ENCODE results near the gene C16orf78. TPM values are rescaled to one million over a fixed set of nuclear protein-coding genes. Genes with fewer than 3 reads are reported as not detected.

The C16orf78 gene
- total and polyA plus RNA-seq, 4 donors, result not detected

GRCh38 chr16:49440156-49441065 is 66.8 kb downstream of the C16orf78 start:
- intact Hi-C loops (cut with DNase I), result no loop called here
- Histone ChIP-seq H3K9me3 (ENCODE audit: control insufficient read depth, low read length) (no peaks in the 10 kb centered on the region), H3K27me3 (ENCODE audit: control insufficient read depth in 1 of 2, insufficient read depth in 2 of 2, low read length in 1 of 2) (no peaks in the 10 kb centered on the region), H3K27ac (ENCODE audit: low read depth in 1 of 2, low read length in 2 of 2) (no peak overlapping the region), H3K4me1 (ENCODE audit: control insufficient read depth in 1 of 2, insufficient read depth in 2 of 2, low read length in 2 of 2) (no peaks in the 10 kb centered on the region), H3K4me3 (ENCODE audit: low read length in 2 of 2) (no peak overlapping the region), H3K36me3 (ENCODE audit: control insufficient read depth in 1 of 2, insufficient read depth in 2 of 2, low read length in 1 of 2) (no peaks in the 10 kb centered on the region)
- 82 to 83% methylated on average over 20 of the region's 20 CpGs for WGBS, 2 donors
- no peak for ATAC-seq (ENCODE audit: low FRiP score)
- peak in 1 of 2 donors; percentile 59 for DNase-seq

DNA sequence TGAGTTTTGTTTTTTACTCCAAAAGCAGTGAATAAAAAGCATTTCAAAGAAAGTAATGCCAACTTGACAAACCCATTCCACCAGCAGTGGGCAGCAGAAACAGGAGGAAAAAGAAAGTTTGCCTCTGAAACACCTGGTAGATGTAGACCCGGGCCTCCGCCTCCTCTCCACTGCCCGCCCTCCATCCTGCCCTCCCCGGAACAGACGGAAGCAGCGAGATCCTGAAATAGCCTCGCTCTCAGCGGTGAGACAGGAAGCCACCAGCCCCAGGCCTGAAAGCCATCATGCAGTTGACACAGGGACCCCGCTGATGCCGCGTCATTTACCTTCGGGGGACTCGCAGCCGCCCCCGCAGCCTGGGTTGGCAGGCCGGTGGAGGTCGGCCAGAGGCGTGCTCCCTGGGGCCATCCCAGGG is 67.8 kb downstream of the C16orf78 start:
- Histone ChIP-seq H3K27ac (ENCODE audit: low read depth in 1 of 2, low read length in 2 of 2) (no peak overlapping the region), H3K36me3 (ENCODE audit: control insufficient read depth in 1 of 2, insufficient read depth in 2 of 2, low read length in 1 of 2) (no peaks in the 10 kb centered on the region), H3K9me3 (ENCODE audit: control insufficient read depth, low read length) (no peaks in the 10 kb centered on the region), H3K4me3 (ENCODE audit: low read length in 2 of 2) (no peak overlapping the region), H3K4me1 (ENCODE audit: control insufficient read depth in 1 of 2, insufficient read depth in 2 of 2, low read length in 2 of 2) (no peaks in the 10 kb centered on the region), H3K27me3 (ENCODE audit: control insufficient read depth in 1 of 2, insufficient read depth in 2 of 2, low read length in 1 of 2) (no peaks in the 10 kb centered on the region)
- ATAC-seq (ENCODE audit: low FRiP score), result peak; percentile 15
- DNase-seq, result peak; percentile 56 to 78
- WGBS, 2 donors, result 14 to 19% methylated on average over 18 of the region's 18 CpGs
- intact Hi-C loops (cut with DNase I), result no loop called here

GRCh38 chr16:49442805-49443204 is 69.2 kb downstream of the C16orf78 start:
- Histone ChIP-seq H3K9me3 (ENCODE audit: control insufficient read depth, low read length) (no peaks in the 10 kb centered on the region), H3K27ac (ENCODE audit: low read depth in 1 of 2, low read length in 2 of 2) (no peak overlapping the region), H3K27me3 (ENCODE audit: control insufficient read depth in 1 of 2, insufficient read depth in 2 of 2, low read length in 1 of 2) (no peaks in the 10 kb centered on the region), H3K4me1 (ENCODE audit: control insufficient read depth in 1 of 2, insufficient read depth in 2 of 2, low read length in 2 of 2) (no peaks in the 10 kb centered on the region), H3K36me3 (ENCODE audit: control insufficient read depth in 1 of 2, insufficient read depth in 2 of 2, low read length in 1 of 2) (no peaks in the 10 kb centered on the region), H3K4me3 (ENCODE audit: low read length in 2 of 2) (no peak overlapping the region)
- DNase-seq (peak in 1 of 2 donors; percentile 50), ATAC-seq (ENCODE audit: low FRiP score) (no peak)
- WGBS, 2 donors, result 82 to 86% methylated on average over 5 of the region's 5 CpGs
- intact Hi-C loops (cut with DNase I), result no loop called here

DNA sequence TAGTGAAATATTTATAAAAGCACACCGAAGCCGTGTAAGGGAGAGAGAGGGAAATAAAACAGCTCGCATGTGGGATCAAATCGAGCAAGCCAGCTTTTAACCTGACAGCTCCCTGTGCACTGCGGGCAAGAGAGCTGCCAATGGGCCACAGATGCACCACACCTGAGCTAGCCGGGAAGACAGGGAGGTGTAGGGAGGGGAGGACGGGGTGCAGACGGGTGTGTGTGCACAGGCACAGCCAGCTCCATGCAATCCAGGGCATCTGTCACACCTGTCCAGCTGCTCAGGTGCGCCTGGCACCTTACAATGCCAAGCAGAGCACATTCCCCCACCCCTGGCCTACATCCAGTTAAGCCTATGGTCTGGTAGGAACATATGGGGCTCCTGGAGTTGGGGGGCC is 70.0 kb downstream of the C16orf78 start:
- H3K36me3 ChIP-seq (ENCODE audit: control insufficient read depth in 1 of 2, insufficient read depth in 2 of 2, low read length in 1 of 2), result no peaks in the 10 kb centered on the region
- H3K27ac ChIP-seq (ENCODE audit: low read depth in 1 of 2, low read length in 2 of 2), result no peak overlapping the region
- no peaks in the 10 kb centered on the region for H3K9me3 ChIP-seq (ENCODE audit: control insufficient read depth, low read length)
- intact Hi-C loops (cut with DNase I), result no loop called here
- H3K27me3 ChIP-seq (ENCODE audit: control insufficient read depth in 1 of 2, insufficient read depth in 2 of 2, low read length in 1 of 2), result no peaks in the 10 kb centered on the region
- no peaks in the 10 kb centered on the region for H3K4me1 ChIP-seq (ENCODE audit: control insufficient read depth in 1 of 2, insufficient read depth in 2 of 2, low read length in 2 of 2)
- peak in 1 of 2 donors; percentile 60 for DNase-seq
- no peak overlapping the region for H3K4me3 ChIP-seq (ENCODE audit: low read length in 2 of 2)
- whole genome bisulfite sequencing, 2 donors, result 86 to 88% methylated on average over 9 of the region's 9 CpGs
- no peak for ATAC-seq (ENCODE audit: low FRiP score)

GRCh38 chr16:49446805-49447204 is 73.2 kb downstream of the C16orf78 start:
- Histone ChIP-seq H3K9me3 (ENCODE audit: control insufficient read depth, low read length) (no peaks in the 10 kb centered on the region), H3K27me3 (ENCODE audit: control insufficient read depth in 1 of 2, insufficient read depth in 2 of 2, low read length in 1 of 2) (no peaks in the 10 kb centered on the region), H3K4me1 (ENCODE audit: control insufficient read depth in 1 of 2, insufficient read depth in 2 of 2, low read length in 2 of 2) (no peaks in the 10 kb centered on the region), H3K27ac (ENCODE audit: low read depth in 1 of 2, low read length in 2 of 2) (no peak overlapping the region), H3K4me3 (ENCODE audit: low read length in 2 of 2) (no peak overlapping the region), H3K36me3 (ENCODE audit: control insufficient read depth in 1 of 2, insufficient read depth in 2 of 2, low read length in 1 of 2) (no peaks in the 10 kb centered on the region)
- ATAC-seq (ENCODE audit: low FRiP score) (no peak), DNase-seq (no peak)
- intact Hi-C loops (cut with DNase I), result no loop called here
- WGBS, 2 donors, result 87 to 90% methylated on average over 2 of the region's 2 CpGs

Other genes with a start within 250 kb of the C16orf78 start
- 1 to 10 TPM in 1 of 2 donors, under 1 TPM in 1; 0.58 to 1.2 TPM for gene CBLN1, start 92.0 kb upstream of the C16orf78 start, total RNA-seq
- not detected for gene CBLN1, start 92.0 kb upstream of the C16orf78 start, polyA plus RNA-seq

All from aorta (tissue), 5 donors.